ENCODE results near the gene SUSD6. TPM values are rescaled to one million over a fixed set of nuclear protein-coding genes. Genes with fewer than 3 reads are reported as not detected.
"Not testable (repeated sequence)": the region's sequence is repeated elsewhere in the genome, so short reads cannot be mapped to it uniquely, and the experiment has no call there.

The SUSD6 gene
- polyA plus RNA-seq, 12 donors = 14.8 to 28.0 (median 18.7) TPM; not detected in 1

GRCh38 chr14:69617796-69618195, 6.4 kb downstream of the SUSD6 start:
- DNase-seq = no peak

- DNase-seq = no peak
Observed at GRCh38 chr14:69619012-69619411, 7.6 kb downstream of the SUSD6 start.

GRCh38 chr14:69620211-69620611, 8.8 kb downstream of the SUSD6 start:
- DNase-seq = no peak

GRCh38 chr14:69620981-69621380, 9.6 kb downstream of the SUSD6 start:
- DNase-seq = no peak

- no peak for DNase-seq
Observed at GRCh38 chr14:69624136-69624535, 12.7 kb downstream of the SUSD6 start.

GRCh38 chr14:69625299-69626131, 14.1 kb downstream of the SUSD6 start:
- no peak for DNase-seq

GRCh38 chr14:69626132-69626500, 14.7 kb downstream of the SUSD6 start:
- DNase-seq = no peak

DNA sequence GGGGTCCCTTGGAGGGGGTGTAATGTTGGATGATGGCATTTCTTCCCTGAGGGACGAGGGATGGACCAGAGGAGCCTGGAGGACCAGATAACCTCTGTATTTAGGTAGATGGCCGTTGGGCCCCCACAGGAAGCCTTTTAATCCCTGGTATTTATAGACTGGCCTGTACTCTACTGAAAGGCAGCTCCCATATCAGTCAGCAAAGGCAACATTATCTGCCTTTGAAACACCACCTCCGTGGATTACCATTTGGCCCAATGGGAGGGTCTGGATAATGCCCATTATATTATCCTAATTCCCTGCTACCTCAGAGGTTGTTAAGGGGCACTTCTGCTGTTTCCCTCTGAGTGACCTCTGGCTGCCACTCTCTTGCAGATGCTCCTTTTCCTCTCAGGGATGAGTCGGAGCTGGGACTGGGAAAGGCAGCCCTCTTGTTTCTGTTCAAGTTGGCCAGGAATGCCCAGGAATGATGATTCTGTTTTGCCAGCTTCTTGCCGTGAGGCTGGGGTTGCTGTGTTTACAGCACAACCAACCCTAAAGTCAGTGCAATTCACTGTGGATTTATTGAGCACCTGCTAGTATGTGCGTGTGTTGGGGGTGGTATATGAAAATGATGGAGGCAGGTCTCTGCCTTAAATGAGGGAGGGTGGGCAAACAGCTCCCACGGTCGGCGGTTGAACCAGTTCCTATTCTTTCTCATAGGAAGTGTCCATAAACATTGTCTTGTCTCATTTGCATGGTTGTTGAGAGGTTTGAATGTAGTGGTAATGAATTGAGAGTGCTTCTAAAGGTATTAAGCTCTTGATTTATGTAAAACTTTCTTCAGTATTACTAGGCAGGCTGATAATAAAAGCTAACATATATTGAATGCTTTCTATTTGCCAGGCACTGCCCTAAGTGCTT, 18.1 kb downstream of the SUSD6 start:
- no peak for DNase-seq

- DNase-seq = no peak
Observed at GRCh38 chr14:69630360-69630759, 19.0 kb downstream of the SUSD6 start.

GRCh38 chr14:69631509-69631908, 20.1 kb downstream of the SUSD6 start:
- no peak for DNase-seq

GRCh38 chr14:69632164-69632563, 20.8 kb downstream of the SUSD6 start:
- DNase-seq = no peak

GRCh38 chr14:69632593-69633151, 21.3 kb downstream of the SUSD6 start:
- DNase-seq = no peak

GRCh38 chr14:69633238-69633637, 21.8 kb downstream of the SUSD6 start:
- DNase-seq = no peak

- no peak for DNase-seq
Observed at GRCh38 chr14:69635981-69636639, 24.7 kb downstream of the SUSD6 start.

DNA sequence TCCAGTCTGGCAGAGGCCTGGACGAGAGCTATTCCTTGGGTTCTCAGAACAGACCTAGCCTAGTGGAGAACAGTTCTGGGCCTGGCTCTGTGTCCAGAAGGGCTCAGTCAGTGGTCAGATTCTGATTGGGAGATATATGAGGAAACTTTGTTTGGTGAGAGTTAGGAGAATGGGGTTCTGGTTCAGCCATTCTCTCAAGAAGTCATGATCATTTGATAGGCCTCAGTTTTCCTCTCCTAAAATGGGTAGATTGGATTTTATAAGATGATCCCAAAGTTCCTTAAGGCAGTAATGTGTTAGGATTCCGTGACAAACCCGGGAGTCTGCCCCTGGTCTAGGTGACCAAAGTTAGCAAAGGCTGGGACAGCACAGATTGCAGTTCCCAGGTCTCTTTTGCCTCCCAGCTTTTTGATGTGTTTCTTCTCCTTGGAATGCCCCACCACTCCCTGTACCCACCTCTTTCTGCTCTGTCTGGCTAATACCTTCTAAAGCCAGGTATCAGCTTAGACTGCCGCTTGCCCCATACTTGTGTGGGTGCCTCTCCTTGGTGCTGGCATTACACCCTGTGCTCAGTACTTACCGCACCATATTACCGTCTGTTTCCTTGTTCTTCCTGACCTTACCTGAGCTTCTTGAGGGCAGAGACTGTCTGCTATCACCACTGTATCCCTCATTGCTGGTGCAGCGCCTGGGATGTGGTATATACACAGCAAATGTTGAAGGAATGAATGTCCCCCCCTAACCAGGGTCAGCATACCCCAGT, 25.5 kb downstream of the SUSD6 start:
- no peak for DNase-seq

GRCh38 chr14:69637503-69638031, 26.2 kb downstream of the SUSD6 start:
- no peak for DNase-seq

DNA sequence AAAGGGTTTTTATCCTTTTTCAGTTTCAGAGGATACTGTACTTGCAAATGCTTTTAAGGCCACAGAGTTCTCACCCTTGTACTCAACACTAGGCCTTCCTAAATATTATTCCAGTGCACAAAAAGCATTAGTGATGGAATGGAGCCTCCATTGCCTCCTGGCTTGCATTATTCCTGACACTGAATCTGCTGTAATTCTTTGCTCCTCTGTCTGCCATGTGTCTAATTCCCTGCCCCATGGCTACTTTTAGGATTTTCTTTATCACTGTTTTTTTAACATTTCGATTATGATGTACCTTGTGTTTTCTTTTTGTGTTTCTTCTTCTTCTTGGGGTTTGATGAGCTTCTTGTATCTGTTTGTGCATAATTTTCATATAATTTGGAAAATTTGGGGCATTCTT, 29.5 kb downstream of the SUSD6 start:
- DNase-seq = no peak

DNA sequence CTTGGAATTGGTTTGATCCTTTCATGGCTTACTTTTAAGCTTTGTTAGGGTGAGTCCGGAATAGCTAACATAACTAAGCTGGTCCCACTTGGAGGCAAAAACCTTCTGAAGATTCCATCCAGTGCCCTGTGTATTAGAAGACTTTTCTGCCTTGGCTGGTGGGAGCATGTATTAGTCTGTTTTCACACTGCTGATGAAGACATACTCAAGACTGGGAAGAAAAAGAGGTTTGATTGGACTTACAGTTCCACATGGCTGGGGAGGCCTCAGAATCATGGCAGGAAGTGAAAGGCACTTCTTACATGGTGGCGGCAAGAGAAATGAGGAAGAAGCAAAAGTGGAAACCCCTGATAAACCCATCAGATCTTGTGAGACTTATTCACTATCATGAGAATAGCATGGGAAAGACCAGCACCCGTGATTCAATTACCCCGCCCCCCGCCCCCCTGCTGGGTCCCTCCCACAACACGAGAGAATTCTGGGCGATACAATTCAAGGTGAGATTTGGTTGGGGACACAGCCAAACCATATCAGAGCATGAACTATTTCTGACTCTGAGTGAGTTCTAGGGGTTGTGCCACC, 30.9 kb downstream of the SUSD6 start:
- not testable (repeated sequence) for DNase-seq

- DNase-seq = no peak
Observed at GRCh38 chr14:69643430-69644200, 32.2 kb downstream of the SUSD6 start.

- no peak for DNase-seq
Observed at GRCh38 chr14:69644814-69645213, 33.4 kb downstream of the SUSD6 start.

Data from muscle of arm (tissue), 12 donors.